GM21529 (cell line): ENCODE measurements around the gene CLEC2D.
"Not testable (repeated sequence)": the region's sequence is repeated elsewhere in the genome, so short reads cannot be mapped to it uniquely, and the experiment has no call there.

ENCODE experiments used
- ATAC-seq: cut with Tn5 transposase; IDR thresholded peaks from one replicate; pipeline ENCODE4 v1.9.1; 2021; ENCODE audit not compliant: unreplicated experiment

Gene CLEC2D

DNA sequence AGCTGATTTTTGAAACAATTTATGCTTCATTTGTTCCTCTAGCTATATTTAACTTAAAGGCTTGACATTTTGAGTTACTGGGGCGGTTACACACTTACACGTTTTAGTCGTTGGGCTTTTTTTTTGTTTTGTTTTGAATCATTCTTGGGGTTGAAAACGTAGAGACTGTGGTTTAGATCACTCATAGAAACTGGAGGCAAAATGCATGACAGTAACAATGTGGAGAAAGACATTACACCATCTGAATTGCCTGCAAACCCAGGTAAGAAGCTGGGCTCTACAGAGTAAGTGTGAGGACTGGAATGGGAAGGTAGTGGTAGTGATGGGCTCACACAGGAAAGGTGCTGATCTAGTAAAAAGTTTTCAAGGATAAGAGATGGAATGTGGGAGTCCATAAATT is at the start of gene CLEC2D:
Gene CLEC2D, plus strand, starts transcription at position 180 of the 400 bp plus-strand sequence. Its CDS starts 22 bp downstream, at position 202.
- peak; percentile 41 for ATAC-seq

DNA sequence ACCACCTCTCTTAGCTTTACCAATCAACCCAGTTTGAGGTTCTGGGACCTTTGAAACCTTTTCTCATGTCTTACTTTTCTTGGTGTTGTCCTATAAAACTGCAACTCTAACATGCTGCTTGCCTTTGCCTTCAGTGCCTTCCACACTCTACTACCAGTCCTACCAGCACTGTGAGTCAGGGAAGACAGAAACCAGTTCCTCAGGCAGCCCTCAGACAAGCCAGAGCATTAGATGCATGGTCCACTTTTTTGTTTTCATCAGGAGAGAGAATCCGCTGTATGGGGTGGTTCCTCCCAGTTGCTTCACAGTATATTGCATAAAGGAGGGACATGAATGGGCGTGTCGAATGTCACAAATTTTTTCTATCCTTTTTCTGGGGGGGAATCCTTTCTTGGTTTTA is 44.5 kb upstream of the CLEC2D start:
- ATAC-seq, result no peak

DNA sequence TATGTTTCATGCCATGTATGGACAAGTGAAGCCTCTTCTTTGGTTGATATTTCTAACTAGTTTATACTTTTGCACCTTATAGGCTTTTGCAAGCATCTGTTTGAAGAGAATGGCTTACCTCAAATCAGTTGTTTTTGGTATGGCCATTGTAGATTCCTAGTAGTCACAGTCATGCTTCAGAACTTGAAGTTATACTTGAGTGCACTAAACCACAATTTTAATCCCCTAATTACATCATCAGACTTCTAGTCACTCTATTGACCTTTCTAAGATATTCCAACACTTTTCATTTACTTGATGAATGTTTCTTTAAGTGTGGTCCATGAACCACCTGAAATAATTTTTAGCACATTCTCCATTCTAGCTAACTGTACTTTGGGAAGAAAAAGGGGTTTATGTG is 43.2 kb upstream of the CLEC2D start:
- ATAC-seq, result no peak

DNA sequence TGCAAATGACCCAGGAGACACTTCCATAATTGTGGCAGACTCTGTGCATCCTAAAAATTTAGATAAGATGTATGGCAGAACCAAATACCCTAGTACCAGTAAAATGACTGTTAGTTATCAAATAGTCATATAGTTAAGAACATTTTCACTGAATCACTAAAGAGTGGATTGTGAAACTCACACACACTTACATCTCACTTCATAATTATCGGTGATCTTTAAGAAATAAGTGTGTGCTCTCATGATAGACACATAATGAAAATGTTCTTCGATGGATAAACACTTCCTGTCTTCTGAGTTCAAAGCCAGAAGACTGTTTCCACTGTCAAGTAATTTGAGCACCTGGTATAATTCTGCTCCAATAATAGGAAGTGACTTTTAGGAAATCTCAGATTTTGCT is 42.7 kb upstream of the CLEC2D start:
- no peak for ATAC-seq

DNA sequence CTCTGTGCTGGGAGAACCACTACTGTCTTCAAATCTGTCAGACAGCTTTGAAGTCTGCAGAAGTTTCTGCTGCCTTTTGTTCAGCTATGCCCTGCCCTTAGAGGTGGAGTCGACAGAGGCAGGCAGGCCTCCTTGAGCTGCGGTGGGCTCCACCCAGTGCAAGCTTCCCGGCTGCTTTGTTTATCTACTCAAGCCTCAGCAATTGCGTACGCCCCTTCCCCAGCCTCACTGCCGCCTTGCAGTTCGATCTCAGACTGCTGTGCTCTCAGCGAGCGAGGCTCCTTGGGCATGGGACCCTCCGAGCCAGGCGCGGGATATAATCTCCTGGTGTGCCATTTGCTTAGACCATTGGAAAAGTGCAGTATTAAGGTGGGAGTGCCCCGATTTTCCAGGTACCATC is 36.7 kb upstream of the CLEC2D start:
- ATAC-seq, result no peak

- ATAC-seq, result no peak
Observed at GRCh38 chr12:9634177-9634803, 35.2 kb upstream of the CLEC2D start.

- no peak for ATAC-seq
Observed at GRCh38 chr12:9634969-9635754, 34.4 kb upstream of the CLEC2D start.

- no peak for ATAC-seq
Observed at GRCh38 chr12:9636150-9636850, 33.2 kb upstream of the CLEC2D start.

- no peak for ATAC-seq
Observed at GRCh38 chr12:9636851-9637206, 32.7 kb upstream of the CLEC2D start.

GRCh38 chr12:9640024-9640423 is 29.5 kb upstream of the CLEC2D start:
- no peak for ATAC-seq

DNA sequence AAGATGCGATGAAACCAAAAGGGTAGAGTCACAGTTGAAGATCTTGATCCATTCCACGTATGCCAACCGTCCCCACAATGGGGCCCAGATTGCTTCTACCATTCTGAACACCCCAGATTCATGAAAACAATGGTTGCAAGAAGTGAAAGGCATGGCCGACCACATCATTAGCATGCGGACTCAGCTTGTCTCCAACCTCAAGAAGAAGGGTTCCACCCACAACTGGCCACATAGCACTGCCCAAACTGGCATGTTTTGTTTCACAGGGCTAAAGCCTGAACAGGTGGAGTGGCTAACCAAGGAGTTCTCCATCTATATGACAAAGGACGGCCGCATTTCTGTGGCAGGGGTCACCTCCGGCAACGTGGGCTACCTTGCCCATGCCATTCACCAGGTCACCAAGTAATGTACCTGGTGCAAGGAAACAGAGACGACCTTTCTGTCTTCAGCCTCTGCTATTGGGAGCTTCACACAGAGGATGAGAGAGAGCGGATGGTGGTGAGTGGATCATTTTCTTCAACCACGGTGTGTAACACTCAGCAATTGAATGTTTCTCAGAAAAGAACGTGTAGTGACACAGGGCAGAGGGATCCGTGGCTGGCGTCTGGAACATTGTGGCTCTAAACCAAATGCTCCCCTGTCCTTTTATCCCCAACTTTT is 26.8 kb upstream of the CLEC2D start:
- ATAC-seq, result no peak

DNA sequence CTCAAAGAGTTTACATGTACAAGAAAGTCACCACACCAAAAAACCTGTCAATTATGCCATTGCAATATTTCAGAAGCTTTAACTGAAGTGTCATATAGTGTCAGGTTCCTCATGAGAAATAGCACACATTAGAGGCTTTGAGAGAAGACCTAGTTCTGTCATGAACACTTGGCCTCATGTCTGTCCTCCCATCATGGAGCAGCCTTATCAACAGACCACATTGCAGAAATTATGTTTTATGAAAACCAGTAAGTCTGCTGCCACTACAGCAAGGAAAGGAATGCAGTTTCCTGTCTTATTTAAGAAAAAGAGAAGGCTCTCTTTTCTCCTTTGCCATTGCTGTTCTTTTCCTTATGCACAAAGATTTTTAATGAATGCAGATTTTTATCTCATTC is 26.2 kb upstream of the CLEC2D start:
- ATAC-seq, result no peak

DNA sequence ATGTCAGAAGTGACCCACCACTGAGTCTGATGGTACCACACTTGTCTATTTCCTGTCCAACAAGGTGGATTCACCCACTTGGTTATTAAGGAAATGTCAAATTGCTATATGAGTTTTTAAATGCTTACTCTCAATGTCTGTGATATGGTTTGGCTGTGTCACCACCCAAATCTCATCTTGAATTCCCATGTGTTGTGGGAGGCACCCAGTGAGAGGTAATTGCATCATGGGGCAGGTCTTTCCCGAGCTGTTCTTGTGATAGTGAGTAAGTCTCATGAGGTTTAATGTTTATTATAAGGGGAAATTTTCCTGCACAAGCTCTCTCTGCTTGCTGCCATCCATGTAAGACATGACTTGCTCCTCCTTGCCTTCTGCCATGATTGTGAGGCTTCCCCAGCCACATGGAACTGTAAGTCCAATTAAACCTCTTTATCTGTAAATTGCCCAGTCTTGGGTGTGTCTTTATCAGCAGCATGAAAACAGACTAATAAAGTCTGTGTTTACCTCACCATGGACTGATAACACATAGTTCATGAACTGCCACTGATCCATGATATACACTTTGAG is 24.4 kb upstream of the CLEC2D start:
- ATAC-seq, result not testable (repeated sequence)

DNA sequence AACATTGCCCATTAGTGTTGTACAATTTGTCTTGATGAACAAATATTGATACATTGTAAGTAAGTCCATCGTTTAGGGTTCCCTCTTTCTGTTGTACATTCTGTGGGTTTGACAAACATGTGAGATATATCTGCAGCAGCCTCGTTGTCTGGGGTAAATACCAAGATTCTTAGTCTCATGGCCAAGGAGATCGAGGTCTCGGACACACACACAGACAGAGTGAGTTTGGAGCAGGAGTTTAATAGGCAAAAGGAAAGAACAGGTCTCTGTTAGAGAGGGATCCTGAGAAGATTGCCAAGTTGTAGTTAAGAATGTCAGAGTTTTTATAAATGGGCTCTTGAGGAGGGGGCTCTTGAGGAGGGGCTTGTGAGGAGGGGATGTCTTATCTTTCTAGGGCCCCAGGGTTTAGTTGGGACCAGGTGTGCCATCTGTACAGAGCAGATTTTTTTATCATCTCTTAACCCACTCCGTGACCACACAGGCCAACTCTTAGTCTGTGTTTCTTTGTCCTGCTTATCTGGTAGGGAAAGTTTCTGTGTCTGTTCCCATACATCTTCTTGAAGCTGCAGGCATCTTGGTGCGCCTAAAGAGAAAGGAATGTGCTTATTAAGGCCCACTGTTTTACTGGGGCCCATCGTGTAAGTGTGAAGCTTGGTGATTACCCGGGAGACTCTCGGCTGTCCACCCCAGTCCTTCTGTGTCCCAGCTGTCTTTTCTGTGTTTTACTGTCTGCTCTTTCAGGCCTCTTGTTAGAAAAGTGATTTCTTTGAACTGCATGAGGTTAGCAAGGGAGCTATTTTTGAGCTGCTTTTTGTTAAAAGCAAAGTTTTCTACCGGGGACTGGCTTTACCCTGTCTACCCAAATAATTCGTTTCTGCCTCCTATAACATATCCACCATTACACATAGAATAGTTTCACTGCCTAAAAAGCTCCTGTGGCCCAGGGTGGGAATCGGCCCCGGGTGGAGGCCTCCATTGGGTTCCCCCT is 22.4 kb upstream of the CLEC2D start:
- ATAC-seq, result peak; percentile 2

- ATAC-seq, result peak; percentile 72
Observed at GRCh38 chr12:9647825-9648700, 21.4 kb upstream of the CLEC2D start.

- no peak for ATAC-seq
Observed at GRCh38 chr12:9648701-9649531, 20.6 kb upstream of the CLEC2D start.

GRCh38 chr12:9649532-9649940 is 20.0 kb upstream of the CLEC2D start:
- no peak for ATAC-seq

DNA sequence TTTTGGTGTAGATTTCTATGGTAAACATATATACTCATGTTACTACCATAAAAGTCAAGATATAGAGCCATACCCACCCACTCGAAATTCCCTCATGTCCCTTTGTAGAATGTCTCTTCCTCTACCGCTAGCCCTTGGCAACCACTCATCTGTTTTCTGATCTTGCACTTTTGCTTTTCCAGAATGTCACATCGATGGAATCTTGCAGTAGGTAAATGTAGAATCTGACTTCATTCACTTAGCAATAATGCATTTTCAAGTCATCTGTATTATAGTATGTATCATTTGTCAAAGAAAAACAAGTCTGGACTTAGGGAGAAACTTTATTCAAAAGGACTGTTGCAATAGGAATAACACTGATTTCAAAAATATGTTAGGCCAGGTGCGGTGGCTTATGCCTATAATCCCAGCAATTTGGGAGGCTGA is 19.3 kb upstream of the CLEC2D start:
- ATAC-seq, result no peak
